ENCODE results near the gene SH3GL3.

SH3GL3 gene

GRCh38 chr15:83613714-83614113 is 166.6 kb downstream of the SH3GL3 start:
- DNase-seq (ENCODE audit: low spot score): no peak

DNA sequence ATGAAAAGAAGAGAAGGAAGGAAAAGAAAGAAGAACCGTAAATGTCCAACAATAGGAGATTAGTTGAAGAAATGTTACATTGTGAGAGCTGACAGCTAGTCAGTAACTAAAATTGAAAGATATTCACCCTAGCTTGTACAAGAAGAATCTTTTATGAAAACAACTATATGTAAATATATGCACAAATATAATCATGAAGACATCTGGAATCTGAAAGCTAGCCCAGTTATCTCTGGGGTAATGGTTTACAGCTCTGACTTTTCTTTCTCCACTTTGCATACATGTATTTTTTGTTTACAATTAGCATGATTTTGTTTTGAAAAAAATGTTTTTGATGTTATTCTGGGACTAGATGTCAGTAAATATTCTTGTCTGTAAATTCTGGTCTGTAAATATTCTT is 169.7 kb downstream of the SH3GL3 start:
- no peak for DNase-seq (ENCODE audit: low spot score)

- DNase-seq (ENCODE audit: low spot score): no peak
Measured at GRCh38 chr15:83626171-83626802, 179.1 kb downstream of the SH3GL3 start.

- DNase-seq (ENCODE audit: low spot score): no peak
Measured at GRCh38 chr15:83631534-83631933, 184.4 kb downstream of the SH3GL3 start.

DNA sequence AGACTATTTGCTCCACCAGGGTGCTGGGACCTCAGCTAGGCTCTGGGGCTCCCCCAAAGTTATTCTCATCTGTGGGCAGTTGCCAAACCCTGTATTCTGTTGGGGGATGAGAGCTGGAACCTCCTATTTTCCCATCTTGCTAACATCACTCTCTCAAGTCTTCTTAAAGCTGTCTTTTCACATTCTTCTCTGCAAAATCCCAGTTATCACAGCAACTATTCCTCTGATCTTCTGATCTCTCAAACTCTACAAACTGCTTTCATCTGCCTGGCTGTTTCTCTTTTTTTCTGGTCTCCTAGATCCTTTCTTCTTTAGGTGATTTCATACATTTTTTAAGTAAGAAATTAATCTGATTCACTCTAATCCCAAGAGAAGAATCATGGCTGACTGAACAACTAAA is 196.1 kb downstream of the SH3GL3 start:
- DNase-seq (ENCODE audit: low spot score): no peak

DNA sequence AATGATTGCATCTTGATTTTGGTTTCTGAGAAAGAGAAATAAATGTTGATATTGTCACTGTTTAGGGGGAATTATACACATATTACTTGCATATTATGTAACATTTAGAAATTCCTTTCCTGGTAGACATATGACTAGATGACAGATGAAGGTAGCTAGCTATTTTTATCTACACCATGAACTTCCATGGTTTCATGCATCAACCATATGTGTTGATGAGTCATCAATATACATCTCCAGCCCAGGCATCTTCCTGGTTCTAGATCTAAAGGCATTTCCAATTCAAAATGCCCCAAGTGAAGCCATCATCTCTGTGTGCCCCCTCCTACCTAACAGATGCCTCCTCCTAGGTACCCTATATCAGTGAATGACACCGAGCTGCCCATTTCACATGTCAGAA is 197.3 kb downstream of the SH3GL3 start:
- DNase-seq (ENCODE audit: low spot score): no peak

GRCh38 chr15:83650831-83651230 is 203.7 kb downstream of the SH3GL3 start:
- DNase-seq (ENCODE audit: low spot score): no peak

DNA sequence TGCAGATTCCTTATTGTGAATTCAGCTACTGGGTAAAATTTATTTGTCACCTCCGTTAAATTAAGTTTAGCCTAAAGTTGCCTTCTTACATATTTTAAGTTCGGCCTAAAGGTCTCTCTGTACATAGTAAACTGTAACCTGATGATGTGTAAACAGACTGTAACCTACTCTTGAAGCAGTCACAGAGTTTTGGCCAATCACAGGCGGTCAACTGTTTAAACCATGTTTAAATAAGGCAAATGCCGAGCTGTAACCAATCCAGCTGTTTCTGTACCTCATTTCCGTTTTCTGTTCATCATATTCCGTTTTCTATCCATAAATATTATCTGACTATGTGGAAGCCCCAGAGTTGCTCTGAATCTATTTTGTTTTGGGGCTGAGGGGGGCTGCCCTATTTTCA is 204.4 kb downstream of the SH3GL3 start:
- no peak for DNase-seq (ENCODE audit: low spot score)

DNA sequence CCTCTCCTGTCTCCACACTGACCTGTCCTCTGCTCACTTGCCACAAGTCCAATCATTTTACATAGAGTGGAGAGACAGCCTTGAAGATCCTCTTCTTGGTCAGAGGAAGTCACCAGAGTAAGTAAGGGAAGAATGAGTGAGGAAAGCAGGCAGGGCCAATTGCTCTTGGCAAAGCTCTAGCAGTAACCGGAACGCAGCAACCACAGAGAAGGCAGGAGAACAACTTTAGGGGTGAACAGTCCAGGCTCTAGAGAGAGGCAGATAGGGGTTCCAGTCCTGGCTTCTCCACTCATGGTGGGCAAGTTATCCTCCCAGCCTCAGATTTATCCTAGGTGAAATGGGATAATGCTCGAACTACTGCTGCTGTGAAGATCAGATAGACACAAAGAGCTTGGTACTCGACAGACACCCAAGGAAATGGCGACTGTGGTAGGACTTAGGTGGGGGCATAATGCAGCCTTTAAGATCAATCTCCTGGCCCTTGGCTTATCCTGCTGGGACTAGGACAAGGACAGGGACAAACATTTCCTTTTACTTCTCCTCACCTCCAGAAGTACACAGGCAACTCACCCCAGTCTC is 205.6 kb downstream of the SH3GL3 start:
- DNase-seq (ENCODE audit: low spot score): no peak

GRCh38 chr15:83653288-83653638 is 206.1 kb downstream of the SH3GL3 start:
- DNase-seq (ENCODE audit: low spot score): no peak

- peak; percentile 89 for DNase-seq (ENCODE audit: low spot score)
Measured at GRCh38 chr15:83653639-83654378, 206.7 kb downstream of the SH3GL3 start, which contains the start of gene ADAMTSL3. ADAMTSL3 (plus strand) TSS chr15:83654123; CDS start chr15:83655762, 1,639 bp downstream.

DNA sequence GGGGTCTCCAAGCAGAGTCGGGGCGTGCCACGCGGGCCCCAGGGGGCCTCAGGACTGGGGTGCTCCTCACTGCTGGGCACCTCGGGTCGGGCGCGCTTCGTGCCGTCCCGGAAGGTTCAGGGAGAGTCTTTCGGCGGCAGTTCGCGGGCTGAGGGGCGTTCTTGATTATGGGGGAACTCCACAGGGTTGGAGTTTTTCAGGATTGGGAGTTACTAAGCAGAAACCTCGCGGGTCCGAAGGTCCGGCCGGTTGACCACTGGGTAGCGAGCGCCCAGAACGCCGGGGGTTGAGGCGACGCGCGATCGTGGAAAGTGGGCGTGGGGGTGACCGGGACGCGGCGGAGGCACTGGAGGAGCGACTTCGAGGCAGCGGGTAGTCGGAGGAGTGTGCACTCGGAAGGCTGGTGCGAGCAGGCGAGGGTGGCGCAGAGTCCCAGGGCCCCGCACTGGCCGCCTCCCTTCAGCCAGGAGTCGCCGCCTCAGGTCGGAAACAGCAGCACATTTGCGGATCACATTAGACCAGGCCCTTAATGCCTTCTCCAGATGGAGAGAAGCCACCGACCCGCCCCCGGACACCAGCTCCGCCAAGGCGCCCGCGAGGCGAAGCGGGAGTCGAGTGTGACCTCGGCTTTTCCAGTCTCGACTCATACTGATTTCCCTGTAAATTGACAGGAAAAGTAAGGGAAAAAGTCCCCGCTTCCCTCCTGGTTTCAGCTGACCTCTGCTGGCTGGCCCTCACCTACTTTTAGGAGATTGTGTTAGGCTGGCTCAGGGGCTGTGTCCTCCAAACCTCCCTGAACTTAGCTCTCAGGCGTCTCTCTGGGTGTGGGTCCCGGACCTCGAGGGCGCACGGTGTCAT is 207.5 kb downstream of the SH3GL3 start:
- peak; percentile 41 for DNase-seq (ENCODE audit: low spot score)

- no peak for DNase-seq (ENCODE audit: low spot score)
Measured at GRCh38 chr15:83655237-83655616, 208.1 kb downstream of the SH3GL3 start.

DNA sequence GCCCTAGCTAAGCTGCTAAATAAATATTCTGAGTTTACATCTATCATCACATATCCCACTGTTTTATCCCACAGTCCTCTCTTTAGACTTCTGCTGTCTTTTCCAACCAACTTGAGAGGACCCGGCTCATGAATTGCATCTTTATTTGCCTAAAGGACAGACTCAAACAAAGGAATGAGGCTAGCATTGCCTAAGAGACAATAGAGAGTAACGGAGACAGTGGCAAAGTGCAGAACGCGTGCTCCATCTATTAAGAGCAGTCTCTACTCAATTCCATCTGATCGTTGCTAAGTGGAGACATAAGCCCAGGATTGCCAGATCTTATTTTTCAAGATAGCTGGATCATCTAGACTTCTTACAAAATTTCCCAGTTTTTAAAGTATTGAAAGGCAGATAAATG is 209.1 kb downstream of the SH3GL3 start:
- DNase-seq (ENCODE audit: low spot score): no peak

GRCh38 chr15:83656943-83657528 is 209.9 kb downstream of the SH3GL3 start:
- no peak for DNase-seq (ENCODE audit: low spot score)

- no peak for DNase-seq (ENCODE audit: low spot score)
Measured at GRCh38 chr15:83657549-83657948, 210.4 kb downstream of the SH3GL3 start.

GRCh38 chr15:83658430-83659416 is 211.6 kb downstream of the SH3GL3 start:
- no peak for DNase-seq (ENCODE audit: low spot score)

GRCh38 chr15:83659417-83659812 is 212.3 kb downstream of the SH3GL3 start:
- DNase-seq (ENCODE audit: low spot score): no peak

DNA sequence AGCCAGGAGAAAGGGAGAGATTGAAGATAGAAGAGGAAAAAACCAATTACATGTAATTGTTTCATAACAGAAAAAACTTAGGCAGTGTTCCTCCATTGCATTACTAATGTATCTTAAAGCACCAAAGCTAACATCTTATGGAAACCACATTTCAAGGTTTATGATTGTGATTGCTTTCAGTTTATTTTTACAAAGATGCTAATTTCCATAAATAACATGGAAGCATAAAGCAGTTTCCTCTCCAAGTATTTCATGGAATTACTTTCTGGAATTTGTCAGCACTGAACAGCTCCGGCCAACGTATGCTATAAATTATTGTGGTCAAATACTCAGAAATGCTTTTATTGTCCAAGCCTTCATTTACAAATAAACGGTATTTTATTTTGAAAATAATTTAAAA is 218.3 kb downstream of the SH3GL3 start:
- no peak for DNase-seq (ENCODE audit: low spot score)
